Measurements from ENCODE around the gene NDUFA6. TPM values are rescaled to one million over a fixed set of nuclear protein-coding genes. Genes with fewer than 3 reads are reported as not detected.
A peak's percentile ranks its signal among the peaks of the same experiment; 100 is the strongest.

Gene NDUFA6
- total and polyA plus RNA-seq, 2 of the 13 experiments (the other 11 are each of a cell fraction or from before 2014, with no cell fraction given): 68.5 to 87.8 TPM

- intact Hi-C loops (cut with micrococcal nuclease; ENCODE audit: unreplicated experiment): no loop called here
- ChIA-PET CTCF (ENCODE audit: low intra/inter-chr PET ratio, low total read pairs) (no interaction called here), POLR2A (interaction anchor here (2.1 kb wide), 1 partner anchor 14 kb away, joined by 12 read pairs; the partner anchor contains the start of gene NDUFA6)
- TF ChIP-seq HIVEP1 (CRISPR knock-in tag; IDR thresholded peaks at IDR 0.05) (0 out of 2 replicates have a peak, but pooled peaks have one; percentile 19), ZNF768 (CRISPR knock-in tag; IDR thresholded peaks at IDR 0.05) (0 out of 2 replicates have a peak, but pooled peaks have one; percentile 19), RBFOX2 (IDR thresholded peaks at IDR 0.05; ENCODE audit: low read depth, low read length) (no peak), ATF4 (CRISPR knock-in tag; IDR thresholded peaks at IDR 0.05) (0 out of 4 replicates have a peak, but pooled peaks of 1 of the 2 experiments have one; percentile 22)
- Histone ChIP-seq H3K9me3 (ENCODE audit: low read length) (no peaks in the 10 kb centered on the region), H4K20me1 (ENCODE audit: insufficient read depth, low read length) (no peaks in the 10 kb centered on the region), H3K9ac (ENCODE audit: insufficient read depth, low read depth, low read length) (no peak overlapping the region), H3K27me3 (ENCODE audit: control insufficient read depth in 1 of 2, insufficient read depth in 2 of 2, low read length in 2 of 2) (no peaks in the 10 kb centered on the region; a peak in 2 of 5 replicates), H3K4me3 (replicated peaks in 1 of 3; ENCODE audit: insufficient read depth in 1 of 3, low read depth in 2 of 3, low read length in 3 of 3) (no peak overlapping the region), H3K79me2 (ENCODE audit: insufficient read depth, low read length) (peaks cover 11% of the 10 kb centered on the region), H3K36me3 (replicated peaks in 1 of 2; ENCODE audit: control insufficient read depth in 1 of 2, insufficient read depth in 2 of 2, low read length in 2 of 2) (0 out of 5 replicates have a peak, but pooled peaks cover 0 to 3% of the 10 kb centered on the region in 2 experiments), H3K27ac (ENCODE audit: extremely low read length, insufficient read depth, low read length) (no peak overlapping the region), H3K4me2 (ENCODE audit: low read depth, low read length) (no peak overlapping the region), H3K4me1 (ENCODE audit: insufficient read depth, low read length) (peaks cover 34% of the 10 kb centered on the region), H2AFZ (ENCODE audit: low read length) (no peak overlapping the region)
- FAIRE-seq (no peak), DNase-seq (ENCODE audit: low spot score) (no peak), ATAC-seq (no peak)
- BruUV-seq (replicated peaks): no TSS peak
- WGBS (ENCODE audit: low lambda C conversion rate): 63% methylated on average over 9 of the region's 20 CpGs
- in situ Hi-C loops (cut with HindIII; ENCODE audit: extremely low pct_ligation_motif_present, low pct_unique_long_range_greater_than_20kb): no loop called here
Observed at GRCh38 chr22:42076764-42077485, 13.6 kb downstream of the NDUFA6 start.

All from HepG2 (cell line).